ENCODE data around the gene RIPPLY2. TPM values are rescaled to one million over a fixed set of nuclear protein-coding genes. Genes with fewer than 3 reads are reported as not detected.

RIPPLY2 gene
- total RNA-seq, 3 donors from 2014 or later: 1.3 TPM; not detected in 2

DNA sequence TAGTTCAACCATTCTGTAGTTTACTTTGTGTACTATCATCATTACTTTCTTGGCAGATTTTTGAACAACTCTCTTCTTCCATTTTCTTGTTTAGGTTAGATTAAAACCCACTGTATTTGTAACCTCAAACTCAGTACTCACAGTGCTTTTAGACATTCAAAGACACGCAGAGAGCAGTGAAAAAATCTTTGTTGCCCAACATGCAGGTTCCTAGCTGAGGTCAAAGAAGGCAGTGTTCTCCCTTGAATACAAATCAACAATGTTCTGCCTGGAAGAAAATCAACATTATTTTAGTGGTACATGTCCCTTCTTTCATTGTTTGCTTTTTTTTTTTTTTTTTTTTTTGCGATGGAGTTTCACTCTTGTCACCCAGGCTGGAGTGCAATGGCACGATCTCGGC, 17.5 kb downstream of the RIPPLY2 start:
- ATAC-seq (no peak), DNase-seq (no peak)
- Histone ChIP-seq H3K4me3 (no peak overlapping the region), H3K9me3 (no peaks in the 10 kb centered on the region), H3K4me1 (ENCODE audit: low read depth) (no peaks in the 10 kb centered on the region), H3K36me3 (ENCODE audit: low read depth) (no peaks in the 10 kb centered on the region)
- TF ChIP-seq, protein P1, sequence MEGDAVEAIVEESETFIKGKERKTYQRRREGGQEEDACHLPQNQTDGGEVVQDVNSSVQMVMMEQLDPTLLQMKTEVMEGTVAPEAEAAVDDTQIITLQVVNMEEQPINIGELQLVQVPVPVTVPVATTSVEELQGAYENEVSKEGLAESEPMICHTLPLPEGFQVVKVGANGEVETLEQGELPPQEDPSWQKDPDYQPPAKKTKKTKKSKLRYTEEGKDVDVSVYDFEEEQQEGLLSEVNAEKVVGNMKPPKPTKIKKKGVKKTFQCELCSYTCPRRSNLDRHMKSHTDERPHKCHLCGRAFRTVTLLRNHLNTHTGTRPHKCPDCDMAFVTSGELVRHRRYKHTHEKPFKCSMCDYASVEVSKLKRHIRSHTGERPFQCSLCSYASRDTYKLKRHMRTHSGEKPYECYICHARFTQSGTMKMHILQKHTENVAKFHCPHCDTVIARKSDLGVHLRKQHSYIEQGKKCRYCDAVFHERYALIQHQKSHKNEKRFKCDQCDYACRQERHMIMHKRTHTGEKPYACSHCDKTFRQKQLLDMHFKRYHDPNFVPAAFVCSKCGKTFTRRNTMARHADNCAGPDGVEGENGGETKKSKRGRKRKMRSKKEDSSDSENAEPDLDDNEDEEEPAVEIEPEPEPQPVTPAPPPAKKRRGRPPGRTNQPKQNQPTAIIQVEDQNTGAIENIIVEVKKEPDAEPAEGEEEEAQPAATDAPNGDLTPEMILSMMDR (IDR thresholded peaks at IDR 0.05): no peak
- intact Hi-C loops (cut with DNase I, micrococcal nuclease): no loop called here

DNA sequence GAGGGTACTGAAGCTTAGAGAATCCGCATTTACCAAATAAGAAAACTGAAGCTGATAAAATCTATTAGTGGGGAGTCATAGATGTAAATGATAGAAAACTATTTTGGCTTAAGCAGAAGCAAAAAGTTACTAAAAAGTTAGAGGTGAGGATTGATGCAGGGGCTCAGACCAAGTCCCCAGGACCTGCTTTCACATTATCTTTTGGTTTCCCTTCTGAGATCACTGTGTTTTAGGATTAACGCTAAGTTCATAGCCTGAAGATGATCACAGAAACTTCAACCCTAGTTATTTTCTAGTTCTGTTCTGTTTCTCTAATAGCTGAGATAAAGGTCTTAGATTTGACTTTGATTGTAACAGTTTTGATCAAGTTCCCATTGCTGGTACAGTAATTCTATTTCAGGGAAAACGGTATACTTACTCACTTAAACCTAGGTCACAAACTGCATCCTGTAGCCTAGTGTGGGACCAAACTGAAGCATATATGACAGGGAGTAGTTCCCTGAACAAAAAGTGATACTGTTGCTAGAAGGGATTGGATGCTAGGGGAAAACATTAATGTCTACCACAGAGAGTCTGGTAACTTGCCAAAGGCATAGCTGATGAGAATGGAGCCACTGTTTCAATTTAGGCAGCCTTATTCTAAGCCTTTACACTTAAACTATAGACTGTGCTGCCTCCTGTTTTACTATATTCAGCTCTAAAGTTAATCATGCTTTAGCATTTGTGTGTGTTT, 19.4 kb downstream of the RIPPLY2 start:
- no peaks in the 10 kb centered on the region for H3K36me3 ChIP-seq (ENCODE audit: low read depth)
- no peaks in the 10 kb centered on the region for H3K9me3 ChIP-seq
- intact Hi-C loops (cut with DNase I, micrococcal nuclease): no loop called here
- TF ChIP-seq, protein P1 (IDR thresholded peaks at IDR 0.05): no peak
- no peaks in the 10 kb centered on the region for H3K4me1 ChIP-seq (ENCODE audit: low read depth)
- DNase-seq: no peak
- ATAC-seq: no peak
- H3K4me3 ChIP-seq: no peak overlapping the region

DNA sequence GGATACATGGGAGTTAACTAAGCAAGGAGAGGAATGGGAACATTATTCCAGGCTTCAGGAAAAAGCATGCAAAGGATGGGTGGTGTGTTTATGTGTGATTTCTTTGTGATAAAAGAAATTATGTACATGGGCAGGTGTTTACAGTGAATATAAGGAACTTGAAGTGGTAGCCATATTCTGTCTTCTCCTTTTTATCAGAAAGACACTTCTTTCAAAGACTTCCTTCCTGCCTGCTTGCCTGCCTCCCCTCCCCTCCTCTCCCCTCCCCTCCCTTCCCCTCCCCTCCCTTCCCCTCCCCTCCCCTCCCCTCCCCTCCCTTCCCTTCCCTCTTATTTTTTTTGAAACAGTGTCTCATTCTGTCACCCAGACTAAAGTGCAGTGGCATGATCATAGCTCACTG, 20.7 kb downstream of the RIPPLY2 start:
- intact Hi-C loops (cut with DNase I, micrococcal nuclease): no loop called here

DNA sequence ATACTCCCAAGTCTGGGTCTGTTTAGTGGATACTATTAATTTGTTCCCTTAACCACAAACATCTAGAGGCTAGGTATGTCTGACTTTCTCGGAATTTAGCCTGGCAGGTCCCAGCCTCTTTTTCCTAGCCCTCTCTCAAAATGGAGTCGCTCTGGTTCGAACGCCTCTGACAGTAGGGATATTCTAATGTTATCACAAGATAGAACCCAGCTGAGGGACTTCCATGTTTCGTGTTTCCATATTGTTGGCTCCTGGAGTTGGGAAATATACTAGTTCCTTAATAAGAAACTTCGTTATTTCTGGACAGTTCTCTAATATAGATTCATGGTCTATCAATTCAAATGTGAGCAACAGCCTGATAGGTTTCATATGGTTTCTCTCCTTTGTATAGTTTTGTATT, 22.7 kb downstream of the RIPPLY2 start:
- TF ChIP-seq, protein P1 (IDR thresholded peaks at IDR 0.05): no peak
- DNase-seq (no peak), ATAC-seq (no peak)
- Histone ChIP-seq H3K9me3 (no peaks in the 10 kb centered on the region), H3K4me1 (ENCODE audit: low read depth) (no peaks in the 10 kb centered on the region), H3K36me3 (ENCODE audit: low read depth) (no peaks in the 10 kb centered on the region), H3K4me3 (no peak overlapping the region)
- intact Hi-C loops (cut with DNase I, micrococcal nuclease): no loop called here

More for the DNA sequence above, 20.7 kb downstream of the RIPPLY2 start:
- Histone ChIP-seq H3K4me1 (ENCODE audit: low read depth) (no peaks in the 10 kb centered on the region), H3K36me3 (ENCODE audit: low read depth) (no peaks in the 10 kb centered on the region), H3K9me3 (no peaks in the 10 kb centered on the region), H3K4me3 (no peak overlapping the region)
- DNase-seq (no peak), ATAC-seq (no peak)
- TF ChIP-seq, protein P1 (IDR thresholded peaks at IDR 0.05): no peak

DNA sequence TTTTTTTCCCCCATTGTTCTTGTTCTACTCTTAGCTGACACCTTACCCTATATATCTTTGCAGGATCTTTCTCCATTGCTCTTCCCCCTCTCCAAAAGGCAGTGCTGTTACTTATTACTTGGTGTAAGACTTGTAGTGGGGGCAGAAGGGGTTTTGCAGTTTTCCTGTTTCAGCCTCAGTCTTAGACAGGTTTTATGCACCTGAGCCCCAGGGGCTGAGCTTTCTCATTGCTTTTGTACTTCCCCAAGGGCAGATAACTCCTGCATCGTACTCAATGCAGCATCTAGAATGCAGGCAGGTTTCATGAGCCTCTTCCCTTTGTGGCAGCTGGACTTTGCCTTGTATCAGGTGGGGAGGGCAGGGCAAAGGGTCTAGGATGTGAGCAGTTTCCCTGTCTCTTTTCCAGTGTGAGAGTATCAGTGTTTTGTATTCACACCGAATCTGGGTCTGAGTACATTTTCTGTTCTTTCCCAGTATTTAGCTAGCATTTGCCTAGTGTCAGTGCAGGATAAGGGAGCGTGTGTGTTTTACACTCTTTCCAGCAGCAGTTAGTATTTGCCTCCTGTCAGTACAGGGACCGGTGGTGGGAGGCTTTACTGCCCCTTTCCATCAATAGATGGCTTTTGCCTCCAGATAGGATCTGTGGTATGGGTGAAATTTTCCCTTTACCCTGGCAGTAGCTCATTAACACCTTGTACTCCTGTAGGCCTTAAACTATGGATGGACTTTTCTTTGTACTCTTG, 25.9 kb downstream of the RIPPLY2 start:
- peak; percentile 46 for ATAC-seq
- intact Hi-C loops (cut with DNase I, micrococcal nuclease): no loop called here
- no peaks in the 10 kb centered on the region for H3K36me3 ChIP-seq (ENCODE audit: low read depth)

More for the DNA sequence above, 25.9 kb downstream of the RIPPLY2 start:
- no peaks in the 10 kb centered on the region for H3K9me3 ChIP-seq
- no peaks in the 10 kb centered on the region for H3K4me1 ChIP-seq (ENCODE audit: low read depth)
- no peak for DNase-seq
- no peak overlapping the region for H3K4me3 ChIP-seq
- TF ChIP-seq, protein P1 (IDR thresholded peaks at IDR 0.05): no peak
